CD14-positive monocyte (primary cell): ENCODE results near the gene MIDN. TPM values are rescaled to one million over a fixed set of nuclear protein-coding genes. Genes with fewer than 3 reads are reported as not detected.
A peak's percentile ranks its signal among the peaks of the same experiment; 100 is the strongest.

Experiments used
- DNase-seq, 3 donors: peaks; one replicate each; pipeline ENCODE4 v3.0.0-alpha.2; 2011 to 2022
- H2AFZ ChIP-seq: 2 replicates; pipeline ENCODE4 v1.6.0; 2012; ENCODE audit warnings: mild to moderate bottlenecking, low read depth, low read length, inconsistent platforms; ENCODE audit not compliant: insufficient read depth, poor library complexity, severe bottlenecking
- H3K27ac ChIP-seq, 2 donors: 1 replicate in 1 of 2; 2 replicates in 1 of 2; pipeline ENCODE4 v1.5.1; 2012 to 2013; ENCODE audit warnings: low read length in 2 of 2, control low read depth in 1 of 2, inconsistent platforms in 1 of 2, low read depth in 1 of 2, mild to moderate bottlenecking in 1 of 2
- H3K27me3 ChIP-seq, 2 donors: one replicate each; pipeline versions ENCODE4 v1.6.0 to v1.6.1; 2011 to 2013; ENCODE audit warnings: low read length in 2 of 2; ENCODE audit not compliant: control insufficient read depth in 2 of 2, insufficient read depth in 2 of 2
- H3K36me3 ChIP-seq, 2 donors: replicated peaks in 1 of 2; 1 replicate in 1 of 2; 2 replicates in 1 of 2; pipeline versions ENCODE4 v1.5.1 to v1.6.1; 2012 to 2013; ENCODE audit warnings: low read length in 2 of 2, control low read depth in 1 of 2, inconsistent platforms in 1 of 2, mild to moderate bottlenecking in 1 of 2; ENCODE audit not compliant: insufficient read depth in 2 of 2, control insufficient read depth in 1 of 2
- H3K4me1 ChIP-seq, 2 donors: 1 replicate in 1 of 2; 2 replicates in 1 of 2; pipeline versions ENCODE4 v1.5.1 to v1.6.1; 2012 to 2013; ENCODE audit warnings: low read length in 2 of 2, control low read depth in 1 of 2, inconsistent platforms in 1 of 2, mild to moderate bottlenecking in 1 of 2, moderate library complexity in 1 of 2; ENCODE audit not compliant: insufficient read depth in 2 of 2, control insufficient read depth in 1 of 2
- H3K4me2 ChIP-seq: replicated peaks from 2 replicates; pipeline ENCODE3; 2012; ENCODE audit warnings: low read length, moderate library complexity, mild to moderate bottlenecking; ENCODE audit not compliant: poor library complexity, severe bottlenecking; ENCODE audit errors: extremely low read depth
- H3K4me3 ChIP-seq, 3 experiments: fragments of 200-600 bp in 1 of 3; sonication (generic) in 1 of 3; replicated peaks in 1 of 3; 1 replicate in 2 of 3; 2 replicates in 1 of 3; pipeline ENCODE4 v1.5.1; 2011 to 2013; ENCODE audit warnings: low read length in 3 of 3, mild to moderate bottlenecking in 3 of 3, control low read depth in 2 of 3, low read depth in 2 of 3, inconsistent platforms in 1 of 3, moderate library complexity in 1 of 3
- H3K79me2 ChIP-seq: 2 replicates; pipeline ENCODE4 v1.6.0; 2012; ENCODE audit warnings: mild to moderate bottlenecking, control low read depth, inconsistent platforms, low read length, moderate library complexity; ENCODE audit not compliant: insufficient read depth
- H3K9ac ChIP-seq: 2 replicates; pipeline ENCODE4 v1.6.0; 2017; ENCODE audit warnings: low read length, mild to moderate bottlenecking; ENCODE audit not compliant: insufficient read depth, poor library complexity, severe bottlenecking
- H3K9me3 ChIP-seq, 2 donors: replicated peaks in 1 of 2; 1 replicate in 1 of 2; 2 replicates in 1 of 2; pipeline versions ENCODE4 v1.5.1 to v1.6.1; 2012 to 2013; ENCODE audit warnings: low read length in 2 of 2, control low read depth in 1 of 2; ENCODE audit not compliant: control insufficient read depth in 1 of 2, insufficient read depth in 1 of 2
- H4K20me1 ChIP-seq: 2 replicates; pipeline ENCODE4 v1.6.0; 2012; ENCODE audit warnings: mild to moderate bottlenecking, low read length, control low read depth, moderate library complexity; ENCODE audit not compliant: insufficient read depth
- H3K27ac Mint-ChIP-seq, 7 donors: one replicate each; pipeline ENCODE4 v1.8.0; 2020; ENCODE audit warnings: mild to moderate bottlenecking in 7 of 7, mixed read lengths in 7 of 7, moderate library complexity in 6 of 7, inconsistent platforms in 2 of 7
- H3K27me3 Mint-ChIP-seq, 3 donors: one replicate each; pipeline ENCODE4 v1.8.0; 2021 to 2022; ENCODE audit warnings: low read depth in 3 of 3, mild to moderate bottlenecking in 3 of 3, mixed read lengths in 3 of 3, moderate library complexity in 3 of 3, inconsistent platforms in 1 of 3
- H3K36me3 Mint-ChIP-seq, 2 donors: one replicate each; pipeline ENCODE4 v1.8.0; 2020; ENCODE audit warnings: mixed read lengths in 2 of 2, inconsistent platforms in 1 of 2, mild to moderate bottlenecking in 1 of 2
- H3K4me1 Mint-ChIP-seq: one replicate; pipeline ENCODE4 v1.8.0; 2020; ENCODE audit warnings: mild to moderate bottlenecking, mixed read lengths
- H3K4me3 Mint-ChIP-seq, 2 donors: one replicate each; pipeline ENCODE4 v1.8.0; 2020; ENCODE audit warnings: mild to moderate bottlenecking in 2 of 2, mixed read lengths in 2 of 2, moderate library complexity in 1 of 2
- H3K9me3 Mint-ChIP-seq, 7 donors: one replicate each; pipeline ENCODE4 v1.8.0; 2020 to 2022; ENCODE audit warnings: mixed read lengths in 7 of 7, mild to moderate bottlenecking in 6 of 7, moderate library complexity in 6 of 7, inconsistent platforms in 2 of 7
- WGBS: methylation state at CpG from one replicate; pipeline ENCODE4 v1.1.5; 2013; ENCODE audit warnings: missing lambda C conversion rate; ENCODE audit not compliant: insufficient coverage; 5-methylcytosine and 5-hydroxymethylcytosine counted together
- intact Hi-C, 2 donors: fragments of 100-400 bp; cut with micrococcal nuclease; formaldehyde crosslinking; loops; one replicate each; pipeline versions ENCODE4 v1.15.0 to v1.15.1; 2023
- polyA plus RNA-seq, 3 donors: library from polyadenylated mRNA; depleted of rRNA in 1 of 3; unstranded in 2 of 3; stranded (reverse) in 1 of 3; fragments of 300-500 nt in 2 of 3; fragments of >200 nt in 1 of 3; fragmentation: Illumina TruSeq in 2 of 3; gene quantifications; 1 replicate in 2 of 3; 2 replicates in 1 of 3; pipeline ENCODE4 v1.2.3, GENCODE V29; 2012 to 2021
- TF ChIP-seq, protein P1 (sequence below): fragments of 200-600 bp; IDR thresholded peaks from one replicate; pipeline ENCODE4 v1.8.0; 2022; ENCODE audit warnings: antibody characterized with exemption, mild to moderate bottlenecking

The MIDN gene
- polyA plus RNA-seq, 3 donors = 5.6 to 301 (median 11.0) TPM

DNA sequence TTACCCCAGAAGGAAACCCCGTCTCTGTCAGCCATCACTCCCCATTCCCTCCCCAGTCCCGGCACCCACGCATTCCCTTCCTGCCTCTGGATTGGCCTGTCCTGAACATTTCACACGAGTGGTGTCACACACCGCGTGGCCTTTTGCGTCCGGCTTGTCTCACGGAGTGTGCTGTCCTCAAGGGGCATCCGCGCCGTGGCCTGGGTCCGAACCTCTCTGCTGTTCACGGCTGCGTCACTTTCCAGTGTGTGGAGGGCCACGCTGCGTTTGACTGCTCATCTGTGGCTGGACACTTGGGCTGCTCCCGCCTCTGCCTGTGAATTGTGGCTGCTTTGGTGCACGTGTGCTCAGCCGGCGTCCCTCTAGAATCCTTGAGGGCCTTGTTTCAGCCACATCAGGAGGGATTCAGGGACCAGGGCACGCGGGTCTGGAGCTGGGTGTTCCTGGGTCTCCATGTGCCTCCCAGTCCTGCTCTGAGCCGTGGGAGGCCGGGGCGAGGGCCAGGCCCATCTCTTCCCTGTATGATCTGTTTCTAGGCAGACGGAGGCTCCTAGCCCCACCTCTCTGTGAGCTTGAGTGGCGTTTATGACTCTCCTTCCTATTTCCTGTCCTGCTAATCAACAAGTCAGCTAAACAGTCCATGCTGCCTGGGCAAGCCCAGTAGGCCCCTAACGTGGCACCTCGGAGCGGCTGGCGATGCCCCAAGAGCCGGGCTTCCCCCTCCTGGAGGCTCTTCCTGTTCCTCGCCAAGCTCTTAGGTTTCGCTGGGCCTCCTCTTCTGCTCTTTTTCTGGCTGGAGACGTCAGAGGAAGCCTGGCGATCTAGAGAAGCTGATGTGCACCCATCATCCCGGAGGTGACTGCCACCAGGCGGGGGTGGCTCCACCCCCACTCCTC is 34.7 kb upstream of the MIDN start:
- H3K27ac ChIP-seq = peak overlapping the region; percentile 89 to 95
- peaks cover 4 to 24% of the 10 kb centered on the region in 2 donors for H3K36me3 ChIP-seq
- peaks cover 90% of the 10 kb centered on the region for H4K20me1 ChIP-seq

DNA sequence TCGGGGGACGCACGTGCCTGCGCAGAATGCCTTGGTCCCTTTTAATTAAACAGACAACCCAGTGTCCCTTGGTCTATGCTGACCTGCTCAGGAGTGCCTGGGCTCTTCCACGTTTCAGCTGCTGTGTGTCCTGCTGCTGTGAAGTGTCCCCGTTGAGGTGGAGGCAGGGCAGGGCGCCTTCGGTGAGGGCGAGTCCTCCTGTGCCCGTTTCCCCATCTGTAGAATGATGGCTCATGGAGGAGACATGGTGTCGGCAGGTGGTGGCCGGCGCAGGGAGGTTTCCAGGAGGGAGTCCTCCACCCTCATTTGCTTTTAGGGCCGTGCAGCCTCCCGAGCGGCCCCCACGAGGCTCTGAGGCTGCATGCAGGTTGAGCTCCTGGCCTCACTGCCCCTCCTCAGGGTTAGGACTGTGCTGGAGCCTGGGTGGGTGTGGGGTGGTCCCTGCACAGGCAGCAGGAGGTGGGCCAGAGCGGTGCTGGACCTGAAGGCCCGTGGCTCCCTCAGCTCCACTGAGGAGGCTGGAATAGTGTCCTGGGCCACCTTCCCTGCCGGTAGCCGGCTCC is 34.0 kb upstream of the MIDN start:
- H3K4me1 ChIP-seq = peaks cover 38 to 40% of the 10 kb centered on the region in 2 donors
- no peak overlapping the region for H2AFZ ChIP-seq
- Mint-ChIP-seq H3K9me3 (no peaks in the 10 kb centered on the region), H3K27me3 (peaks cover 0 to 3% (median 0%) of the 10 kb centered on the region in 3 donors), H3K4me3 (peak overlapping the region; percentile 67 to 76), H3K27ac (peak overlapping the region; percentile 87 to 99 (median 96)), H3K36me3 (peaks cover 22 to 61% of the 10 kb centered on the region in 2 donors), H3K4me1 (peaks cover 32% of the 10 kb centered on the region)
- peak overlapping the region in 1 of 3 experiments; percentile 50 for H3K4me3 ChIP-seq
- H4K20me1 ChIP-seq = peaks cover 89% of the 10 kb centered on the region
- no peak for DNase-seq
- peak overlapping the region; percentile 52 for H3K4me2 ChIP-seq
- 42% methylated on average over 17 of the region's 21 CpGs for WGBS
- no peaks in the 10 kb centered on the region for H3K27me3 ChIP-seq
- peak overlapping the region; percentile 89 to 95 for H3K27ac ChIP-seq
- TF ChIP-seq, protein P1, sequence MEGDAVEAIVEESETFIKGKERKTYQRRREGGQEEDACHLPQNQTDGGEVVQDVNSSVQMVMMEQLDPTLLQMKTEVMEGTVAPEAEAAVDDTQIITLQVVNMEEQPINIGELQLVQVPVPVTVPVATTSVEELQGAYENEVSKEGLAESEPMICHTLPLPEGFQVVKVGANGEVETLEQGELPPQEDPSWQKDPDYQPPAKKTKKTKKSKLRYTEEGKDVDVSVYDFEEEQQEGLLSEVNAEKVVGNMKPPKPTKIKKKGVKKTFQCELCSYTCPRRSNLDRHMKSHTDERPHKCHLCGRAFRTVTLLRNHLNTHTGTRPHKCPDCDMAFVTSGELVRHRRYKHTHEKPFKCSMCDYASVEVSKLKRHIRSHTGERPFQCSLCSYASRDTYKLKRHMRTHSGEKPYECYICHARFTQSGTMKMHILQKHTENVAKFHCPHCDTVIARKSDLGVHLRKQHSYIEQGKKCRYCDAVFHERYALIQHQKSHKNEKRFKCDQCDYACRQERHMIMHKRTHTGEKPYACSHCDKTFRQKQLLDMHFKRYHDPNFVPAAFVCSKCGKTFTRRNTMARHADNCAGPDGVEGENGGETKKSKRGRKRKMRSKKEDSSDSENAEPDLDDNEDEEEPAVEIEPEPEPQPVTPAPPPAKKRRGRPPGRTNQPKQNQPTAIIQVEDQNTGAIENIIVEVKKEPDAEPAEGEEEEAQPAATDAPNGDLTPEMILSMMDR = no peak
- intact Hi-C loops = no loop called here
- H3K9me3 ChIP-seq = no peaks in the 10 kb centered on the region
- H3K36me3 ChIP-seq = peaks cover 4 to 24% of the 10 kb centered on the region in 2 donors
- peaks cover 89% of the 10 kb centered on the region for H3K79me2 ChIP-seq
- H3K9ac ChIP-seq = no peak overlapping the region

More for the DNA sequence above, 34.7 kb upstream of the MIDN start:
- no peaks in the 10 kb centered on the region for H3K9me3 Mint-ChIP-seq
- peak overlapping the region; percentile 55 for H3K9ac ChIP-seq
- no peaks in the 10 kb centered on the region for H3K27me3 ChIP-seq
- H3K9me3 ChIP-seq = no peaks in the 10 kb centered on the region
- peaks cover 91% of the 10 kb centered on the region for H3K79me2 ChIP-seq
- H3K27me3 Mint-ChIP-seq = peaks cover 0 to 3% (median 0%) of the 10 kb centered on the region in 3 donors
- TF ChIP-seq, protein P1 = no peak
- peaks cover 44 to 47% of the 10 kb centered on the region in 2 donors for H3K4me1 ChIP-seq
- H3K4me1 Mint-ChIP-seq = peaks cover 37% of the 10 kb centered on the region
- H3K4me3 Mint-ChIP-seq = peak overlapping the region; percentile 67 to 76
- peak overlapping the region; percentile 87 to 99 (median 96) for H3K27ac Mint-ChIP-seq
- DNase-seq = peak; percentile 92 to 97 (median 94)
- intact Hi-C loops = no loop called here
- peaks cover 24 to 66% of the 10 kb centered on the region in 2 donors for H3K36me3 Mint-ChIP-seq
- WGBS = 46% methylated on average over 37 of the region's 39 CpGs
- H3K4me2 ChIP-seq = peak overlapping the region; percentile 55
- H3K4me3 ChIP-seq = peak overlapping the region in 1 of 3 experiments; percentile 50
- H2AFZ ChIP-seq = peak overlapping the region; percentile 54
